HepG2 (cell line): ENCODE results near the gene TAS2R60.

Experiments used
- BHLHE40 ChIP-seq: IDR thresholded peaks from 2 replicates; pipeline ENCODE4 v1.6.1; 2011; ENCODE audit warnings: low read length, improper control_type of control experiment
- CTCF ChIP-seq: sonication (generic); formaldehyde crosslinking; IDR thresholded peaks from 2 replicates; pipeline ENCODE4 v1.5.0; 2020; ENCODE audit warnings: mild to moderate bottlenecking, missing genetic modification reagents, moderate library complexity
- FOXP1 ChIP-seq, 2 experiments: fragments of 450-650 bp in 1 of 2; IDR thresholded peaks; 2 replicates each; pipeline ENCODE4 v1.6.1; 2017 to 2018; ENCODE audit warnings: antibody characterized with exemption in 1 of 2
- NKX3-1 ChIP-seq: sonication (generic); formaldehyde crosslinking; IDR thresholded peaks from 2 replicates; pipeline ENCODE4 v1.5.0; 2020; ENCODE audit warnings: missing genetic modification reagents
- POLR2AphosphoS5 ChIP-seq: IDR thresholded peaks from 2 replicates; pipeline ENCODE4 v1.6.1; 2012; ENCODE audit warnings: low read depth, low read length
- PREB ChIP-seq: sonication (generic); formaldehyde crosslinking; IDR thresholded peaks from 2 replicates; pipeline ENCODE4 v1.4.0; 2020; ENCODE audit warnings: missing genetic modification reagents
- SALL2 ChIP-seq: sonication (generic); formaldehyde crosslinking; IDR thresholded peaks from 2 replicates; pipeline ENCODE4 v1.8.1; 2023; ENCODE audit warnings: mild to moderate bottlenecking, missing genetic modification reagents, inconsistent platforms
- SMAD1 ChIP-seq: sonication (generic); formaldehyde crosslinking; IDR thresholded peaks from 2 replicates; pipeline ENCODE4 v1.4.0; 2020; ENCODE audit warnings: missing genetic modification reagents, low read depth, mild to moderate bottlenecking, borderline replicate concordance
- SMAD3 ChIP-seq: sonication (generic); formaldehyde crosslinking; IDR thresholded peaks from 2 replicates; pipeline ENCODE4 v1.4.0; 2020; ENCODE audit warnings: missing genetic modification reagents
- THAP7 ChIP-seq: sonication (generic); formaldehyde crosslinking; IDR thresholded peaks from 2 replicates; pipeline ENCODE4 v1.8.1; 2023; ENCODE audit warnings: mild to moderate bottlenecking, missing genetic modification reagents
- ZBTB49 ChIP-seq: sonication (generic); formaldehyde crosslinking; IDR thresholded peaks from 2 replicates; pipeline ENCODE4 v1.4.0; 2020; ENCODE audit warnings: missing genetic modification reagents, borderline replicate concordance
- ZNF329 ChIP-seq: sonication (generic); formaldehyde crosslinking; IDR thresholded peaks from 2 replicates; pipeline ENCODE4 v1.9.0; 2021; ENCODE audit warnings: low read depth, mild to moderate bottlenecking, missing genetic modification reagents
- ZNF614 ChIP-seq: IDR thresholded peaks from 2 replicates; pipeline ENCODE4 v1.6.1; 2018; ENCODE audit warnings: missing biosample characterization, missing genetic modification reagents, inconsistent platforms, borderline replicate concordance
- ZSCAN20 ChIP-seq: sonication (generic); formaldehyde crosslinking; IDR thresholded peaks from 2 replicates; pipeline ENCODE4 v1.4.0; 2020; ENCODE audit warnings: missing genetic modification reagents, mild to moderate bottlenecking, borderline replicate concordance

DNA sequence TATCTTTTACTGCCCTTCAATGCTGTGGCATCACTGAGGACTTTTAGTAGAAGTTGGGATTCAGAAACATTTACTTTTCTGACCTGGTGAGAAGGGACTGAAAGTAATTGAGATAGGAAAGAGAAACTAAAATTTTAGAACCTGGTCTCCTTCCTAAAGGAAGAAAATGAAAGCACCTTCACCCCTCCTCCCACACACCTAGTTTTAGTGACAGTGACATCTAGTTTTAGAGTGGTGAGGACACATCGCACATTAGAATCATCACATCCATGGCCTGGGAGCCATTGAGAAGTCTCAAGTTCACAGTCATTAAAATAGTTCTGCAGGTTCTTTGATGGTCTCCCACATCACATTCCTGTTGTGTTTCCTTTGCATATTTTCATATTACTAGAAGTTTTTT lies 50.5 kb downstream of the TAS2R60 start:
- no peak for TF ChIP-seq SMAD3
- no peak for TF ChIP-seq PREB (CRISPR knock-in tag)
- no peak for TF ChIP-seq ZNF614 (CRISPR knock-in tag)
- TF ChIP-seq ZBTB49 (CRISPR knock-in tag), result no peak
- TF ChIP-seq ZNF329 (CRISPR knock-in tag), result no peak
- TF ChIP-seq SALL2 (CRISPR knock-in tag), result no peak
- no peak for TF ChIP-seq NKX3-1 (CRISPR knock-in tag)
- no peak for TF ChIP-seq THAP7 (CRISPR knock-in tag)
- TF ChIP-seq CTCF (CRISPR knock-in tag), result no peak
- TF ChIP-seq FOXP1 (IDR thresholded peaks at IDR 0.05), result no peak
- no peak for TF ChIP-seq FOXP1 (CRISPR knock-in tag; IDR thresholded peaks at IDR 0.05)
- TF ChIP-seq POLR2AphosphoS5, result no peak
- TF ChIP-seq SMAD1 (CRISPR knock-in tag), result no peak
- no peak for TF ChIP-seq BHLHE40
- TF ChIP-seq ZSCAN20 (CRISPR knock-in tag), result no peak
